HUES6 (cell line): ENCODE data around the gene CALY.
"Not testable (repeated sequence)": the region's sequence is repeated elsewhere in the genome, so short reads cannot be mapped to it uniquely, and the experiment has no call there.

Experiments used
- H3K27ac ChIP-seq: 2 replicates; pipeline ENCODE4 v1.7.0; 2013; ENCODE audit warnings: low read depth, mild to moderate bottlenecking, low read length, inconsistent platforms
- H3K27me3 ChIP-seq: 2 replicates; pipeline ENCODE4 v1.6.1; 2013; ENCODE audit warnings: low read length; ENCODE audit not compliant: control insufficient read depth, insufficient read depth
- H3K36me3 ChIP-seq: 2 replicates; pipeline ENCODE4 v1.6.1; 2013; ENCODE audit warnings: low read length; ENCODE audit not compliant: control insufficient read depth, insufficient read depth
- H3K4me1 ChIP-seq: 2 replicates; pipeline ENCODE4 v1.6.1; 2013; ENCODE audit warnings: low read length; ENCODE audit not compliant: control insufficient read depth, insufficient read depth
- H3K4me3 ChIP-seq: 2 replicates; pipeline ENCODE4 v1.5.1; 2013; ENCODE audit warnings: low read depth, low read length
- H3K9ac ChIP-seq: one replicate; pipeline ENCODE4 v1.6.1; 2013; ENCODE audit warnings: mild to moderate bottlenecking, low read length
- H3K9me3 ChIP-seq: 2 replicates; pipeline ENCODE4 v1.6.1; 2013; ENCODE audit warnings: low read depth, low read length; ENCODE audit not compliant: control insufficient read depth, insufficient read depth

Gene CALY

GRCh38 chr10:133327651-133328357 lies 8.9 kb downstream of the CALY start:
- H3K9me3 ChIP-seq = no peaks in the 10 kb centered on the region
- no peak overlapping the region for H3K27ac ChIP-seq
- no peak overlapping the region for H3K4me3 ChIP-seq
- no peak overlapping the region for H3K9ac ChIP-seq
- H3K27me3 ChIP-seq = peaks cover 78% of the 10 kb centered on the region
- H3K36me3 ChIP-seq = no peaks in the 10 kb centered on the region
- peaks cover 22% of the 10 kb centered on the region for H3K4me1 ChIP-seq

- H3K27me3 ChIP-seq = peaks cover 69% of the 10 kb centered on the region
- peaks cover 22% of the 10 kb centered on the region for H3K4me1 ChIP-seq
- H3K4me3 ChIP-seq = no peak overlapping the region
- no peaks in the 10 kb centered on the region for H3K9me3 ChIP-seq
- no peak overlapping the region for H3K9ac ChIP-seq
- no peaks in the 10 kb centered on the region for H3K36me3 ChIP-seq
- H3K27ac ChIP-seq = no peak overlapping the region
These were observed 9.7 kb downstream of the CALY start for GRCh38 chr10:133326745-133327650.

- H3K36me3 ChIP-seq = no peaks in the 10 kb centered on the region
- no peaks in the 10 kb centered on the region for H3K9me3 ChIP-seq
- H3K4me1 ChIP-seq = peaks cover 22% of the 10 kb centered on the region
- no peak overlapping the region for H3K27ac ChIP-seq
- peaks cover 61% of the 10 kb centered on the region for H3K27me3 ChIP-seq
- peak overlapping the region; percentile 50 for H3K9ac ChIP-seq
- peak overlapping the region; percentile 73 for H3K4me3 ChIP-seq
These were observed 10.5 kb downstream of the CALY start for GRCh38 chr10:133326223-133326551.

DNA sequence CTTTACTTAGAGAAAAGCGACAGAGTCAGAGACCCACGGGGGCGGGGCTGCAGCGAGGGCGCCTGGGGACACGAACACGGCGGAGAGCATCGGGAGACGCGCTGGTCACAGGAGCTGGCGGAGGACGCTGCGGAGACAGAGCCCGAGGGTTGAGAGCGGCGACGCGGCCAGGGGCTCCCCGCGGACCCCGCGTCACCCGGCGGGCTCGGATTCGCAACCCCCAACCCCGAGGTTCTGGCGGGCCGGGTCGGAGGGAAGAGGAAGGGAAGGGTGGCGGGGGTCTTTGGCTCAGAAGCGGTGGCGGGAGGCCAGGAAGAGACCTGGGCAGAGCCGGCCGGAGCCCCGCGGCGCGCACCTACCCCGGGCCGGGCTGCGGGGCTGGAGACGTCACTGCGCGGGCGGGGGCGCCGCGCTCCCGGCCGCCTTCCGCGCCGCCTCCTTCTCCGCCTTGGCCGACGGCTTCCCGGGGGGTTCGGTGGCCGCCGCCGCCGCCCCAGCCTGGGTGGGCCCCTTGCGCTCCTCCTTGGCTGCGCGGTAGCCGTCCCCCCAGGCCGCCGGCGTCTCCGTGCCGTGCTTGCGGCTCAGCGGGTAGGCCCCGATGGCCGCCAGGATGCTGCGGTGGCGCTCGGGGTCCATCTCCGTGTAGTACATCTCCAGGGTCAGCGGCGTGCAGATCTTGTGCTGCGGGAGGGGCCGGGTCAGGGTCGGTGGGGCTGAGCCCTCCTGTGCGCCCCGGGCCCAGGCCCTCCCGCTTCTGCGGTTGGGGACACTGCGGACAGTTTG lies 11.1 kb downstream of the CALY start:
- peaks cover 56% of the 10 kb centered on the region for H3K27me3 ChIP-seq
- H3K9me3 ChIP-seq = no peaks in the 10 kb centered on the region
- H3K27ac ChIP-seq = no peak overlapping the region
- H3K4me3 ChIP-seq = peak overlapping the region; percentile 73
- no peaks in the 10 kb centered on the region for H3K36me3 ChIP-seq
- peaks cover 22% of the 10 kb centered on the region for H3K4me1 ChIP-seq
- peak overlapping the region; percentile 50 for H3K9ac ChIP-seq

GRCh38 chr10:133324857-133325260 lies 11.8 kb downstream of the CALY start:
- H3K9ac ChIP-seq = no peak overlapping the region
- H3K4me1 ChIP-seq = peaks cover 22% of the 10 kb centered on the region
- H3K9me3 ChIP-seq = no peaks in the 10 kb centered on the region
- H3K36me3 ChIP-seq = no peaks in the 10 kb centered on the region
- H3K27me3 ChIP-seq = peaks cover 52% of the 10 kb centered on the region
- H3K4me3 ChIP-seq = peak overlapping the region; percentile 73
- H3K27ac ChIP-seq = no peak overlapping the region

- Histone ChIP-seq H3K9ac (no peak overlapping the region), H3K36me3 (no peaks in the 10 kb centered on the region), H3K4me1 (peaks cover 18% of the 10 kb centered on the region), H3K4me3 (peak overlapping the region; percentile 41), H3K27me3 (peaks cover 51% of the 10 kb centered on the region), H3K9me3 (no peaks in the 10 kb centered on the region), H3K27ac (no peak overlapping the region)
These were observed 12.4 kb downstream of the CALY start for GRCh38 chr10:133324198-133324792.

DNA sequence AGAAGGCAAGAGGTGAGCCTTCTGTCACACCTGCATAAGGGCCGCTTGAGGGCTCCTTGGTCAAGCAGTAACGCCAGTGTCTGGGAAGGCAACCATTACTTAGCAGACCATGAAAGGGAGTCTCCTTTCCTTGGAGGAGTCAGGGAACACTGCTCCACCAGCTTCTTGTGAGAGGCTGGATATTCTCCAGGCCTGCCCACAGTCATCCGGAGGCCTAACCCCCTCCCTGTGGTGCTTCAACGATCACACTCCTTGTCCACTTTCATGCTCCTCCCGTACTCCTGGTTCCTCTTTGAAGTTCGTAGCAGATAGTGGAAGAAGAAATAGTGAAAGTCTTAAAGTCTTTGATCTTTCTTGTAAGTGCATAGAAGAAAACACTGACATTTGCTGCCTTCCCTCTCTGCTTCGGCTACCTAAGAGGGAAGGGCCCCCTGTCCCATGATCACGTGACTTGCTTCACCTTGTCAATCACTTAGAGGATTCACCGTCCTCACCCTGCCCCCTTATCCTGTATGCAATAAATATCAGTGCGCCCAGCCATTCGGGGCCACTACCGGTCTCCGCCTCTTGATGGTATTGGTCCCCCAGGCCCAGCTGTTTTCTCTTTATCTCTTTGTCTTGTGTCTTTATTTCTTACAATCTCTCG lies 14.5 kb downstream of the CALY start:
- not testable (repeated sequence) for H3K9me3 ChIP-seq, H3K4me1 ChIP-seq, H3K4me3 ChIP-seq, H3K36me3 ChIP-seq, H3K9ac ChIP-seq, H3K27ac ChIP-seq
- peaks cover 36% of the 10 kb centered on the region for H3K27me3 ChIP-seq

DNA sequence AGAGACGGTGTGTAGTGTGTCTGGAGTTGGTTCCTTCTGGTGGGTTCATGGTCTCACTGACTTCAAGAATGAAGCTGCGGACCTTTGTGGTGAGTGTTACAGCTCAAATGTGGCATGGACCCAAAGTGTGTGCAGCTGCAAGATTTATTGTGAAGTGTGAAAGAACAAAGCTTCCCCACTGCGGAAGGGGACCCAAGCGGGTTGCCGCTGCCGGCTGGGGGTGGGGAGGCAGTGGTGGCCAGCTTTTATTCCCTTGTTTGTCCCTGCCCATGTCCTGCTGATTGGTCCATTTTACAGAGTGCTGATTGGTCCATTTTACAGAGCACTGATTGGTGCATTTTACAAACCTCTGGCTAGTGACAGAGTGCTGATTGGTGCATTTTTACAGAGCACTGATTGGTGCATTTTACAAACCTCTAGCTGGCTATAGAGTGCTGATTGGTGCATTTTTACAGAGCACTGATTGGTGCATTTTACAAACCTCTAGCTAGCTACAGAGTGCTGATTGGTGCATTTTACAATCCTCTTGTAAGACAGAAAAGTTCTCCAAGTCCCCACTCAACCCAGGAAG lies 15.8 kb downstream of the CALY start:
- H3K4me1 ChIP-seq, H3K9me3 ChIP-seq, H3K4me3 ChIP-seq, H3K9ac ChIP-seq, H3K27ac ChIP-seq, H3K36me3 ChIP-seq: not testable (repeated sequence)
- peaks cover 23% of the 10 kb centered on the region for H3K27me3 ChIP-seq

GRCh38 chr10:133318494-133319127 lies 18.1 kb downstream of the CALY start:
- peak overlapping the region; percentile 76 for H3K4me3 ChIP-seq
- no peaks in the 10 kb centered on the region for H3K36me3 ChIP-seq
- peaks cover 10% of the 10 kb centered on the region for H3K27me3 ChIP-seq
- no peak overlapping the region for H3K27ac ChIP-seq
- H3K9ac ChIP-seq = no peak overlapping the region
- no peaks in the 10 kb centered on the region for H3K4me1 ChIP-seq
- H3K9me3 ChIP-seq = no peaks in the 10 kb centered on the region

- no peaks in the 10 kb centered on the region for H3K4me1 ChIP-seq
- no peak overlapping the region for H3K27ac ChIP-seq
- H3K9ac ChIP-seq = no peak overlapping the region
- no peak overlapping the region for H3K4me3 ChIP-seq
- H3K27me3 ChIP-seq = peaks cover 10% of the 10 kb centered on the region
- peaks cover 13% of the 10 kb centered on the region for H3K36me3 ChIP-seq
- H3K9me3 ChIP-seq = no peaks in the 10 kb centered on the region
These were observed 20.0 kb downstream of the CALY start for GRCh38 chr10:133316732-133317131.
